Stomach (tissue), 4 donors: ENCODE measurements around the gene TMEM135.

Experiments
- CTCF ChIP-seq, 7 experiments: fragments of 450-650 bp in 4 of 7; fragments of 200-600 bp in 3 of 7; sonication (generic) in 3 of 7; IDR thresholded peaks; one replicate each; pipeline ENCODE4 v1.5.1; 2016 to 2019; ENCODE audit warnings: antibody characterized with exemption in 7 of 7, control low read depth in 2 of 7, mild to moderate bottlenecking in 1 of 7
- POLR2A ChIP-seq, 4 donors: fragments of 450-650 bp; IDR thresholded peaks; one replicate each; pipeline ENCODE4 v1.6.1; 2016; ENCODE audit warnings: antibody characterized with exemption in 4 of 4, control low read depth in 2 of 4, mild to moderate bottlenecking in 1 of 4, moderate library complexity in 1 of 4
- POLR2AphosphoS5 ChIP-seq, 3 donors: sonication (generic); formaldehyde crosslinking; IDR thresholded peaks; one replicate each; pipeline ENCODE4 v1.6.1; 2016; ENCODE audit warnings: antibody characterized with exemption in 3 of 3

DNA sequence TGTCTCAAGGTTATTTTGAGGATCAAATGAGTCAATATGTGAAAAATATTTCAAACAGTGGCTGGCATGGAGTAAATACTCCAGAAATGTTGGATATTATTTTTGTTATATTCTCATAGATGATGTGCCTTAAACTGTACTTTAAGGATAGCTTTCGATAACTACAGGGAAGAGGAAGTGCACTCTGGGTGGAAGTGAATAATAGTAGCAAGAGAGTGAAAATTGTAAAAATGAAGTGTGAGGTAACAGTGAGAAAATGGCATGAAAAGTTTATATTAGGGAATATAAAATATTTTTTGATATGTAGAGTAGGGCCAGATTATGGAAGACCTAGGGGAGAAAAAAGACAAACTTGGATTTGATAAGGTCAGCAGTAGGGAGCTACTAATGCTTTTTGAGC is 258.9 kb downstream of the TMEM135 start:
- no peak for TF ChIP-seq CTCF (IDR thresholded peaks at IDR 0.05)
- TF ChIP-seq POLR2A (IDR thresholded peaks at IDR 0.05) = no peak
- TF ChIP-seq POLR2AphosphoS5 (IDR thresholded peaks at IDR 0.05) = no peak
